ENCODE measurements around the gene GTPBP4. TPM values are rescaled to one million over a fixed set of nuclear protein-coding genes. Genes with fewer than 3 reads are reported as not detected.

GTPBP4 gene
- total RNA-seq, 4 donors from 2014 or later = 28.9 to 104 (median 40.0) TPM

GRCh38 chr10:1045415-1045814, 57.2 kb downstream of the GTPBP4 start:
- ATAC-seq (ENCODE audit: low FRiP score) (no peak), DNase-seq (ENCODE audit: low spot score) (no peak)
- TF ChIP-seq, protein P1, sequence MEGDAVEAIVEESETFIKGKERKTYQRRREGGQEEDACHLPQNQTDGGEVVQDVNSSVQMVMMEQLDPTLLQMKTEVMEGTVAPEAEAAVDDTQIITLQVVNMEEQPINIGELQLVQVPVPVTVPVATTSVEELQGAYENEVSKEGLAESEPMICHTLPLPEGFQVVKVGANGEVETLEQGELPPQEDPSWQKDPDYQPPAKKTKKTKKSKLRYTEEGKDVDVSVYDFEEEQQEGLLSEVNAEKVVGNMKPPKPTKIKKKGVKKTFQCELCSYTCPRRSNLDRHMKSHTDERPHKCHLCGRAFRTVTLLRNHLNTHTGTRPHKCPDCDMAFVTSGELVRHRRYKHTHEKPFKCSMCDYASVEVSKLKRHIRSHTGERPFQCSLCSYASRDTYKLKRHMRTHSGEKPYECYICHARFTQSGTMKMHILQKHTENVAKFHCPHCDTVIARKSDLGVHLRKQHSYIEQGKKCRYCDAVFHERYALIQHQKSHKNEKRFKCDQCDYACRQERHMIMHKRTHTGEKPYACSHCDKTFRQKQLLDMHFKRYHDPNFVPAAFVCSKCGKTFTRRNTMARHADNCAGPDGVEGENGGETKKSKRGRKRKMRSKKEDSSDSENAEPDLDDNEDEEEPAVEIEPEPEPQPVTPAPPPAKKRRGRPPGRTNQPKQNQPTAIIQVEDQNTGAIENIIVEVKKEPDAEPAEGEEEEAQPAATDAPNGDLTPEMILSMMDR (IDR thresholded peaks at IDR 0.05) = no peak

GRCh38 chr10:1047937-1048336, 59.7 kb downstream of the GTPBP4 start:
- TF ChIP-seq, protein P1 (IDR thresholded peaks at IDR 0.05) = no peak
- ATAC-seq (ENCODE audit: low FRiP score) (no peak), DNase-seq (ENCODE audit: low spot score) (no peak)

DNA sequence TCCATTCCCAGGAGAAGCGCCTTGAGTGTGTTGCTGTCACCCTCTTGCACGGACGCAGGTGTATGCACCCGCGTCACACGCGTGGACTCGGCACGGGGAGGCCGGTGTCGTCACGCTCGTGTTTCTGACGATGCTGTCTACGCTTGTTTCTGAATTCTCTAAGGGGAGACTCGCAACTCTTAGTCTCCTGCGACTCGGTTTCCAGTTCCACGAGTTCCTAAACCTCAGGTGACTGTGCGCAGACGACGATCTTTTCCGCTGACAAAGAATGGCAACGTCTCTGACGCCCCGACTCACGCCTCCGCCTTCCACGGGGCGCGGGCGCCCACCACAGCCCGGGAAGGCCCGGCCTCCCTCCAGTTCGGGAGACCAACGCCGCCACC, 60.1 kb downstream of the GTPBP4 start:
- TF ChIP-seq, protein P1 (IDR thresholded peaks at IDR 0.05) = no peak
- peak; percentile 5 for ATAC-seq (ENCODE audit: low FRiP score)
- DNase-seq (ENCODE audit: low spot score) = no peak

DNA sequence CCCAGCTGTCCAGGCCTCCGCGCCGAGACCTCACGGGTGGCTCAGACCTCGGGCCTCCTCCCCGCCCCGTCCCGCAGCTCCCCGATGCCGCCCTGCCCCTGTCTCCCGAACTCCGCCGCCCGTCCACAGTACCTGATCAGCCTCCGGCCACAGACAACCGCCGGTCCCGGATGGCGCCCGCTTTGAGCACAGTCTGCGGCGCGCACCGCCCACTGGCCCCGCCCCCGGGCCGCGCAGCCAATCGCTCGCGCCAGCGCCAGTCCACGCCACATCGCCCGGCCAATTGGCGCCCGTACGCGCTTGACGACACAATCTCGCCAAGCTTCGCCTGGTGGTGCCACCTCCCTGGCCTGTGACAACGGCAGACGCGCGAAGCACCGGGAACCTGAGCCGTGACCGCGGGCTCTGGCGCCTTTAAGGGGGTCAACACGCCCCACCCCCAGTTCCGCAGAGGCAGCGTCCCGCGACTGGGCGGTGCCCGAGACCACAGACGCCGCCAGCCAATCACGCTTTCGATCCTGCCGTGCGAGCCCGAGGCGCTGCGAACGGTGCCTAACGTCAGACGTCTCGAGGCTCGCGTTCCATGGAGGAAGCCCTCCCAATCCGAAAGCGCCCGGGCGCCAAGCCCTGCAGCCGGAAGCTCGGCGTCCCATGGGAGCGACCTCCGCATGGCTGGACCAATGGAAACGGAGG, 60.6 kb downstream of the GTPBP4 start, which contains the start of gene IDI1:
IDI1 (minus strand) TSS at position 388 of the 693 bp plus-strand sequence; CDS start at position 272, 116 bp downstream.
- ATAC-seq (ENCODE audit: low FRiP score) = peak; percentile 93

GRCh38 chr10:1049425-1049958, 61.3 kb downstream of the GTPBP4 start:
- DNase-seq (ENCODE audit: low spot score) (no peak), ATAC-seq (ENCODE audit: low FRiP score) (no peak)

More for the DNA sequence above, 60.6 kb downstream of the GTPBP4 start, which contains the start of gene IDI1:
- peak; percentile 86 for DNase-seq (ENCODE audit: low spot score)
- TF ChIP-seq, protein P1 (IDR thresholded peaks at IDR 0.05) = no peak

DNA sequence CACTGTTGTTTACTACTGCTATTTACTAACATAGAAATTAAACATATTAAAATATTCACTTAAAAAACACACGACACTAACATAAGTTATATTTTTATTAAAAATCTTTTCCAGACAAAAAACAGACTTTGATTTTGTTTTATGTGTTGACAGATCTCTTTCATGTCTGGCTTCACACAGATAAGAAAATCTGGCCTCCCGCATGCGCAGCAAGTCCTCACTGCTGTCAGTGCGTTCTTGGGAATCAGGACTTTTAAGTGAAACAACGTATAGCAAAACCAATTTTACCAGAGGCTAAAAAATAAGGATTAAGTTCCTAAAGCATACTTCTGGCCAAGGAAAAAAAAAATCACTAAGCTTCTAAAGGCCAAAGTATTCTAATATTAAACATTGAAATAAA, 61.9 kb downstream of the GTPBP4 start:
- TF ChIP-seq, protein P1 (IDR thresholded peaks at IDR 0.05) = no peak
- no peak for DNase-seq (ENCODE audit: low spot score)
- no peak for ATAC-seq (ENCODE audit: low FRiP score)

More at GRCh38 chr10:1049425-1049958, 61.3 kb downstream of the GTPBP4 start:
- TF ChIP-seq, protein P1 (IDR thresholded peaks at IDR 0.05) = peak in 1 of 3 donors; percentile 9

- DNase-seq (ENCODE audit: low spot score) (no peak), ATAC-seq (ENCODE audit: low FRiP score) (no peak)
- TF ChIP-seq, protein P1 (IDR thresholded peaks at IDR 0.05) = no peak
Observed at GRCh38 chr10:1050554-1050953, 62.3 kb downstream of the GTPBP4 start.
